Measurements from ENCODE around the gene ZBTB44.

GRCh38 chr11:130223291-130223971 is 91.3 kb downstream of the ZBTB44 start:
- TF ChIP-seq SMC3 (IDR thresholded peaks at IDR 0.05; ENCODE audit: low read depth, low read length) (no peak), NRF1 (IDR thresholded peaks at IDR 0.05; ENCODE audit: low read depth, low read length) (no peak), POLR2AphosphoS5 (IDR thresholded peaks at IDR 0.05; ENCODE audit: low read depth, low read length) (no peak), TEAD4 (IDR thresholded peaks at IDR 0.05; ENCODE audit: borderline replicate concordance, insufficient read depth) (no peak), PBX3 (IDR thresholded peaks at IDR 0.05) (no peak), FOSL2 (IDR thresholded peaks at IDR 0.05; ENCODE audit: borderline replicate concordance, low read depth) (no peak), RFX5 (IDR thresholded peaks at IDR 0.05; ENCODE audit: low read length) (no peak)
- TF ChIP-seq, protein P1, sequence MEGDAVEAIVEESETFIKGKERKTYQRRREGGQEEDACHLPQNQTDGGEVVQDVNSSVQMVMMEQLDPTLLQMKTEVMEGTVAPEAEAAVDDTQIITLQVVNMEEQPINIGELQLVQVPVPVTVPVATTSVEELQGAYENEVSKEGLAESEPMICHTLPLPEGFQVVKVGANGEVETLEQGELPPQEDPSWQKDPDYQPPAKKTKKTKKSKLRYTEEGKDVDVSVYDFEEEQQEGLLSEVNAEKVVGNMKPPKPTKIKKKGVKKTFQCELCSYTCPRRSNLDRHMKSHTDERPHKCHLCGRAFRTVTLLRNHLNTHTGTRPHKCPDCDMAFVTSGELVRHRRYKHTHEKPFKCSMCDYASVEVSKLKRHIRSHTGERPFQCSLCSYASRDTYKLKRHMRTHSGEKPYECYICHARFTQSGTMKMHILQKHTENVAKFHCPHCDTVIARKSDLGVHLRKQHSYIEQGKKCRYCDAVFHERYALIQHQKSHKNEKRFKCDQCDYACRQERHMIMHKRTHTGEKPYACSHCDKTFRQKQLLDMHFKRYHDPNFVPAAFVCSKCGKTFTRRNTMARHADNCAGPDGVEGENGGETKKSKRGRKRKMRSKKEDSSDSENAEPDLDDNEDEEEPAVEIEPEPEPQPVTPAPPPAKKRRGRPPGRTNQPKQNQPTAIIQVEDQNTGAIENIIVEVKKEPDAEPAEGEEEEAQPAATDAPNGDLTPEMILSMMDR (IDR thresholded peaks at IDR 0.05) = no peak
- TF ChIP-seq, protein P2, sequence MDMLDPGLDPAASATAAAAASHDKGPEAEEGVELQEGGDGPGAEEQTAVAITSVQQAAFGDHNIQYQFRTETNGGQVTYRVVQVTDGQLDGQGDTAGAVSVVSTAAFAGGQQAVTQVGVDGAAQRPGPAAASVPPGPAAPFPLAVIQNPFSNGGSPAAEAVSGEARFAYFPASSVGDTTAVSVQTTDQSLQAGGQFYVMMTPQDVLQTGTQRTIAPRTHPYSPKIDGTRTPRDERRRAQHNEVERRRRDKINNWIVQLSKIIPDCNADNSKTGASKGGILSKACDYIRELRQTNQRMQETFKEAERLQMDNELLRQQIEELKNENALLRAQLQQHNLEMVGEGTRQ (IDR thresholded peaks at IDR 0.05; ENCODE audit: borderline replicate concordance, low read depth, low read length) = no peak

Measured in SK-N-SH (cell line).